Measurements from ENCODE around the gene KCTD17.

Gene KCTD17

GRCh38 chr22:37077802-37078448 is 26.4 kb downstream of the KCTD17 start:
- DNase-seq (ENCODE audit: low read depth in 2 of 2, low spot score in 1 of 2): peak; percentile 76 to 80

GRCh38 chr22:37079158-37079557 is 27.6 kb downstream of the KCTD17 start:
- no peak for DNase-seq (ENCODE audit: low read depth in 2 of 2, low spot score in 1 of 2)

- peak; percentile 63 to 68 for DNase-seq (ENCODE audit: low read depth in 2 of 2, low spot score in 1 of 2)
Measured at GRCh38 chr22:37079668-37080171, 28.2 kb downstream of the KCTD17 start.

GRCh38 chr22:37080438-37080837 is 28.9 kb downstream of the KCTD17 start:
- no peak for DNase-seq (ENCODE audit: low read depth in 2 of 2, low spot score in 1 of 2)

GRCh38 chr22:37080838-37081237 is 29.3 kb downstream of the KCTD17 start:
- DNase-seq (ENCODE audit: low read depth in 2 of 2, low spot score in 1 of 2): no peak

GRCh38 chr22:37082251-37082873 is 30.8 kb downstream of the KCTD17 start:
- DNase-seq (ENCODE audit: low read depth in 2 of 2, low spot score in 1 of 2): no peak

- DNase-seq (ENCODE audit: low read depth in 2 of 2, low spot score in 1 of 2): no peak
Measured at GRCh38 chr22:37083914-37084313, 32.4 kb downstream of the KCTD17 start.

- DNase-seq (ENCODE audit: low read depth in 2 of 2, low spot score in 1 of 2): no peak
Measured at GRCh38 chr22:37084385-37084784, 32.8 kb downstream of the KCTD17 start.

GRCh38 chr22:37086184-37086583 is 34.6 kb downstream of the KCTD17 start:
- DNase-seq (ENCODE audit: low read depth in 2 of 2, low spot score in 1 of 2): no peak

GRCh38 chr22:37088108-37088605 is 36.6 kb downstream of the KCTD17 start:
- DNase-seq (ENCODE audit: low read depth in 2 of 2, low spot score in 1 of 2): no peak

- no peak for DNase-seq (ENCODE audit: low read depth in 2 of 2, low spot score in 1 of 2)
Measured at GRCh38 chr22:37088750-37089408, 37.3 kb downstream of the KCTD17 start.

- no peak for DNase-seq (ENCODE audit: low read depth in 2 of 2, low spot score in 1 of 2)
Measured at GRCh38 chr22:37089434-37089833, 37.9 kb downstream of the KCTD17 start.

GRCh38 chr22:37090920-37091695 is 39.6 kb downstream of the KCTD17 start:
- no peak for DNase-seq (ENCODE audit: low read depth in 2 of 2, low spot score in 1 of 2)

- no peak for DNase-seq (ENCODE audit: low read depth in 2 of 2, low spot score in 1 of 2)
Measured at GRCh38 chr22:37091994-37092393, 40.5 kb downstream of the KCTD17 start.

GRCh38 chr22:37092997-37093396 is 41.5 kb downstream of the KCTD17 start:
- no peak for DNase-seq (ENCODE audit: low read depth in 2 of 2, low spot score in 1 of 2)

GRCh38 chr22:37094239-37094638 is 42.7 kb downstream of the KCTD17 start:
- DNase-seq (ENCODE audit: low read depth in 2 of 2, low spot score in 1 of 2): no peak

GRCh38 chr22:37095113-37095512 is 43.6 kb downstream of the KCTD17 start:
- DNase-seq (ENCODE audit: low read depth in 2 of 2, low spot score in 1 of 2): peak; percentile 35 to 57

GRCh38 chr22:37097346-37097745 is 45.8 kb downstream of the KCTD17 start:
- DNase-seq (ENCODE audit: low read depth in 2 of 2, low spot score in 1 of 2): no peak

- no peak for DNase-seq (ENCODE audit: low read depth in 2 of 2, low spot score in 1 of 2)
Measured at GRCh38 chr22:37098976-37099591, 47.5 kb downstream of the KCTD17 start.

- DNase-seq (ENCODE audit: low read depth in 2 of 2, low spot score in 1 of 2): no peak
Measured at GRCh38 chr22:37100589-37101127, 49.1 kb downstream of the KCTD17 start.
